A549 (cell line): ENCODE measurements around the gene SNRPA1.

ENCODE experiments used
- CHD2 ChIP-seq: fragments of 150-350 bp; IDR thresholded peaks from 2 replicates; pipeline ENCODE4 v1.6.1; 2014; ENCODE audit warnings: low read length; ENCODE audit not compliant: partially characterized antibody
- EP300 ChIP-seq, 2 experiments: fragments of >200 bp; sonication (Bioruptor Twin); formaldehyde crosslinking; IDR thresholded peaks; 2 replicates in 1 of 2; 3 replicates in 1 of 2; pipeline ENCODE4 v1.6.1; 2016 to 2017
- ESRRA ChIP-seq: fragments of 150-350 bp; IDR thresholded peaks from 2 replicates; pipeline ENCODE4 v1.6.1; 2014; ENCODE audit warnings: mild to moderate bottlenecking, low read length, borderline replicate concordance
- KDM1A ChIP-seq: fragments of 200-600 bp; sonication (generic); IDR thresholded peaks from 2 replicates; pipeline ENCODE4 v1.6.1; 2016; ENCODE audit warnings: low read depth, mild to moderate bottlenecking
- PHF8 ChIP-seq: fragments of 200-600 bp; sonication (generic); IDR thresholded peaks from 2 replicates; pipeline ENCODE4 v1.6.1; 2016; ENCODE audit warnings: low read depth, mild to moderate bottlenecking, antibody characterized with exemption, moderate library complexity, borderline replicate concordance
- POLR2A ChIP-seq: IDR thresholded peaks from 2 replicates; pipeline ENCODE4 v1.6.1; 2012; ENCODE audit warnings: mild to moderate bottlenecking, low read length
- SMC3 ChIP-seq: fragments of >200 bp; sonication (Bioruptor Twin); formaldehyde crosslinking; IDR thresholded peaks from 3 replicates; pipeline ENCODE4 v1.6.1; 2018; ENCODE audit warnings: inconsistent platforms
- TP53 ChIP-seq: fragments of 250-450 bp; sonication (Bioruptor Pico); IDR thresholded peaks from 2 replicates; pipeline ENCODE4 v1.5.0; 2021; ENCODE audit warnings: mild to moderate bottlenecking, moderate library complexity
- ZFP36 ChIP-seq: fragments of 450-650 bp; IDR thresholded peaks from 2 replicates; pipeline ENCODE4 v1.6.1; 2014; ENCODE audit warnings: borderline replicate concordance; ENCODE audit not compliant: partially characterized antibody
- TF ChIP-seq, protein P1 (sequence below): fragments of 200-600 bp; sonication (generic); IDR thresholded peaks from 2 replicates; pipeline ENCODE4 v1.6.1; 2016; ENCODE audit warnings: antibody characterized with exemption, mild to moderate bottlenecking, moderate library complexity
- TF ChIP-seq, protein P2 (sequence below): fragments of >200 bp; sonication (Bioruptor Twin); formaldehyde crosslinking; IDR thresholded peaks from 3 replicates; pipeline ENCODE4 v1.5.1; 2016
- TF ChIP-seq, protein P3 (sequence below): fragments of 450-650 bp; IDR thresholded peaks from 2 replicates; pipeline ENCODE4 v1.6.1; 2014; ENCODE audit warnings: antibody characterized with exemption
- TF ChIP-seq, protein P4 (sequence below): fragments of >200 bp; sonication (Bioruptor Twin); formaldehyde crosslinking; IDR thresholded peaks from 2 replicates; pipeline ENCODE4 v1.6.1; 2016

DNA sequence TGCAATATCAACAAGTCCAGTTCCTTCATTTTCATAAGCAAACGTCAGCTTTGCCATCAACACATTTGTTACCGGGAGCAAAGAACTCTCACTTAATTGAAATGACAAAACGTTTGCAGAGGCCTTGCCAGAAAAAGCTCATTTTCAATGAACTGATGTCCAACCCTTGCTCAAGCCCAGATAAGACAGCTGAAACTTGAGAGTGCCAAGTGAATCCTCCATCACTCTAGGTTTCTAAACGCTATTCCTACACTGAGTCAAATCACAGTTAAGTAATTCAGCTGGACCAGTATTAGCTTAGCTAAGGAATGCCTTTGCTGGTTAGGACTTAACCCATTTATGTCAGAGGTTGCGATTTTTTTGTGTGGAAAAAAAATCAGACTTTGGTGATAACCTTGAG, 54.7 kb downstream of the SNRPA1 start:
- TF ChIP-seq, protein P1, sequence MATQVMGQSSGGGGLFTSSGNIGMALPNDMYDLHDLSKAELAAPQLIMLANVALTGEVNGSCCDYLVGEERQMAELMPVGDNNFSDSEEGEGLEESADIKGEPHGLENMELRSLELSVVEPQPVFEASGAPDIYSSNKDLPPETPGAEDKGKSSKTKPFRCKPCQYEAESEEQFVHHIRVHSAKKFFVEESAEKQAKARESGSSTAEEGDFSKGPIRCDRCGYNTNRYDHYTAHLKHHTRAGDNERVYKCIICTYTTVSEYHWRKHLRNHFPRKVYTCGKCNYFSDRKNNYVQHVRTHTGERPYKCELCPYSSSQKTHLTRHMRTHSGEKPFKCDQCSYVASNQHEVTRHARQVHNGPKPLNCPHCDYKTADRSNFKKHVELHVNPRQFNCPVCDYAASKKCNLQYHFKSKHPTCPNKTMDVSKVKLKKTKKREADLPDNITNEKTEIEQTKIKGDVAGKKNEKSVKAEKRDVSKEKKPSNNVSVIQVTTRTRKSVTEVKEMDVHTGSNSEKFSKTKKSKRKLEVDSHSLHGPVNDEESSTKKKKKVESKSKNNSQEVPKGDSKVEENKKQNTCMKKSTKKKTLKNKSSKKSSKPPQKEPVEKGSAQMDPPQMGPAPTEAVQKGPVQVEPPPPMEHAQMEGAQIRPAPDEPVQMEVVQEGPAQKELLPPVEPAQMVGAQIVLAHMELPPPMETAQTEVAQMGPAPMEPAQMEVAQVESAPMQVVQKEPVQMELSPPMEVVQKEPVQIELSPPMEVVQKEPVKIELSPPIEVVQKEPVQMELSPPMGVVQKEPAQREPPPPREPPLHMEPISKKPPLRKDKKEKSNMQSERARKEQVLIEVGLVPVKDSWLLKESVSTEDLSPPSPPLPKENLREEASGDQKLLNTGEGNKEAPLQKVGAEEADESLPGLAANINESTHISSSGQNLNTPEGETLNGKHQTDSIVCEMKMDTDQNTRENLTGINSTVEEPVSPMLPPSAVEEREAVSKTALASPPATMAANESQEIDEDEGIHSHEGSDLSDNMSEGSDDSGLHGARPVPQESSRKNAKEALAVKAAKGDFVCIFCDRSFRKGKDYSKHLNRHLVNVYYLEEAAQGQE: no peak
- TF ChIP-seq KDM1A (no peak), ZFP36 (no peak), EP300 (IDR thresholded peaks at IDR 0.05) (no peak), CHD2 (no peak), PHF8 (no peak), ESRRA (no peak), POLR2A (no peak), TP53 (CRISPR knock-in tag) (no peak), SMC3 (no peak)
- TF ChIP-seq, protein P2, sequence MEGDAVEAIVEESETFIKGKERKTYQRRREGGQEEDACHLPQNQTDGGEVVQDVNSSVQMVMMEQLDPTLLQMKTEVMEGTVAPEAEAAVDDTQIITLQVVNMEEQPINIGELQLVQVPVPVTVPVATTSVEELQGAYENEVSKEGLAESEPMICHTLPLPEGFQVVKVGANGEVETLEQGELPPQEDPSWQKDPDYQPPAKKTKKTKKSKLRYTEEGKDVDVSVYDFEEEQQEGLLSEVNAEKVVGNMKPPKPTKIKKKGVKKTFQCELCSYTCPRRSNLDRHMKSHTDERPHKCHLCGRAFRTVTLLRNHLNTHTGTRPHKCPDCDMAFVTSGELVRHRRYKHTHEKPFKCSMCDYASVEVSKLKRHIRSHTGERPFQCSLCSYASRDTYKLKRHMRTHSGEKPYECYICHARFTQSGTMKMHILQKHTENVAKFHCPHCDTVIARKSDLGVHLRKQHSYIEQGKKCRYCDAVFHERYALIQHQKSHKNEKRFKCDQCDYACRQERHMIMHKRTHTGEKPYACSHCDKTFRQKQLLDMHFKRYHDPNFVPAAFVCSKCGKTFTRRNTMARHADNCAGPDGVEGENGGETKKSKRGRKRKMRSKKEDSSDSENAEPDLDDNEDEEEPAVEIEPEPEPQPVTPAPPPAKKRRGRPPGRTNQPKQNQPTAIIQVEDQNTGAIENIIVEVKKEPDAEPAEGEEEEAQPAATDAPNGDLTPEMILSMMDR: no peak
- TF ChIP-seq, protein P3, sequence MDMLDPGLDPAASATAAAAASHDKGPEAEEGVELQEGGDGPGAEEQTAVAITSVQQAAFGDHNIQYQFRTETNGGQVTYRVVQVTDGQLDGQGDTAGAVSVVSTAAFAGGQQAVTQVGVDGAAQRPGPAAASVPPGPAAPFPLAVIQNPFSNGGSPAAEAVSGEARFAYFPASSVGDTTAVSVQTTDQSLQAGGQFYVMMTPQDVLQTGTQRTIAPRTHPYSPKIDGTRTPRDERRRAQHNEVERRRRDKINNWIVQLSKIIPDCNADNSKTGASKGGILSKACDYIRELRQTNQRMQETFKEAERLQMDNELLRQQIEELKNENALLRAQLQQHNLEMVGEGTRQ: no peak
- TF ChIP-seq, protein P4, sequence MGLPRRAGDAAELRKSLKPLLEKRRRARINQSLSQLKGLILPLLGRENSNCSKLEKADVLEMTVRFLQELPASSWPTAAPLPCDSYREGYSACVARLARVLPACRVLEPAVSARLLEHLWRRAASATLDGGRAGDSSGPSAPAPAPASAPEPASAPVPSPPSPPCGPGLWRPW: no peak
